Caco-2 (cell line): Measurements from ENCODE around the gene SOS1. TPM values are rescaled to one million over a fixed set of nuclear protein-coding genes. Genes with fewer than 3 reads are reported as not detected.

Experiments
- BruUV-seq: library from RNA; stranded (reverse); fragments of 400-500 nt; replicated peaks from 2 replicates; lab custom pipeline; 2021; lab: Mats Ljungman, UMichigan
- CTCF ChIA-PET: fragments of 300-600 bp; sonication (Branson Sonifier 250); formaldehyde crosslinking; loops from one replicate; lab custom pipeline; 2022; ENCODE audit warnings: antibody characterized with exemption; lab: Charles Lee
- POLR2A ChIA-PET: fragments of 300-600 bp; sonication (Branson Sonifier 250); formaldehyde crosslinking; loops from one replicate; lab custom pipeline; 2022; ENCODE audit warnings: antibody characterized with exemption; lab: Charles Lee
- DNase-seq, 2 experiments: peaks; one replicate each; pipeline versions ENCODE4 v3.0.0 to v3.0.0-alpha.2; 2020 to 2022
- H3K27me3 ChIP-seq: replicated peaks from 2 replicates; pipeline ENCODE4 v1.6.0; 2011; ENCODE audit warnings: low read length; ENCODE audit not compliant: control insufficient read depth, insufficient read depth
- H3K36me3 ChIP-seq: 2 replicates; pipeline ENCODE4 v1.5.1; 2011; ENCODE audit warnings: low read length; ENCODE audit not compliant: control insufficient read depth, insufficient read depth
- H3K4me1 ChIP-seq: fragments of 250-450 bp; sonication (Bioruptor Pico); 2 replicates; pipeline ENCODE4 v1.5.1; 2020; ENCODE audit warnings: mild to moderate bottlenecking
- H3K4me3 ChIP-seq: 2 replicates; pipeline ENCODE4 v1.5.1; 2011; ENCODE audit warnings: low read depth, mild to moderate bottlenecking, control low read depth, low read length
- H3K9me3 ChIP-seq: fragments of 250-450 bp; sonication (Bioruptor Pico); 2 replicates; pipeline ENCODE4 v1.5.1; 2020; ENCODE audit warnings: mild to moderate bottlenecking, moderate library complexity
- H3K27ac Mint-ChIP-seq: one replicate; pipeline ENCODE4 v1.8.0; 2022; ENCODE audit warnings: mixed read lengths; ENCODE audit not compliant: unreplicated experiment
- H3K27me3 Mint-ChIP-seq: one replicate; pipeline ENCODE4 v1.8.0; 2022; ENCODE audit warnings: mixed read lengths; ENCODE audit not compliant: insufficient read depth, unreplicated experiment
- H3K36me3 Mint-ChIP-seq: one replicate; pipeline ENCODE4 v1.8.0; 2022; ENCODE audit warnings: mild to moderate bottlenecking, mixed read lengths; ENCODE audit not compliant: insufficient read depth, unreplicated experiment
- H3K4me1 Mint-ChIP-seq: one replicate; pipeline ENCODE4 v1.8.0; 2022; ENCODE audit warnings: low read depth, mixed read lengths; ENCODE audit not compliant: unreplicated experiment
- H3K4me3 Mint-ChIP-seq: one replicate; pipeline ENCODE4 v1.8.0; 2022; ENCODE audit warnings: mild to moderate bottlenecking, moderate library complexity, mixed read lengths; ENCODE audit not compliant: unreplicated experiment
- H3K9me3 Mint-ChIP-seq: one replicate; pipeline ENCODE4 v1.8.0; 2022; ENCODE audit warnings: mixed read lengths; ENCODE audit not compliant: unreplicated experiment
- intact Hi-C: fragments of 100-400 bp; cut with micrococcal nuclease; formaldehyde crosslinking; loops from one replicate; pipeline ENCODE4 v1.10.0; 2022; ENCODE audit not compliant: unreplicated experiment
- total RNA-seq: library from RNA; stranded (reverse); gene quantifications from 2 replicates; pipeline ENCODE4 v1.2.3, GENCODE V29; 2022
- TF ChIP-seq, protein P1 (sequence below), 2 experiments: fragments of 200-600 bp in 1 of 2; IDR thresholded peaks; 1 replicate in 1 of 2; 2 replicates in 1 of 2; pipeline versions ENCODE4 v1.5.1 to v1.8.0; 2011 to 2022; ENCODE audit warnings: antibody characterized with exemption in 1 of 2, control low read depth in 1 of 2, inconsistent platforms in 1 of 2, low read depth in 1 of 2, low read length in 1 of 2, mild to moderate bottlenecking in 1 of 2, moderate library complexity in 1 of 2; ENCODE audit not compliant: insufficient read depth in 1 of 2, severe bottlenecking in 1 of 2, unreplicated experiment in 1 of 2

SOS1 gene
- total RNA-seq, 1 experiment from 2014 or later: 49.7 TPM

DNA sequence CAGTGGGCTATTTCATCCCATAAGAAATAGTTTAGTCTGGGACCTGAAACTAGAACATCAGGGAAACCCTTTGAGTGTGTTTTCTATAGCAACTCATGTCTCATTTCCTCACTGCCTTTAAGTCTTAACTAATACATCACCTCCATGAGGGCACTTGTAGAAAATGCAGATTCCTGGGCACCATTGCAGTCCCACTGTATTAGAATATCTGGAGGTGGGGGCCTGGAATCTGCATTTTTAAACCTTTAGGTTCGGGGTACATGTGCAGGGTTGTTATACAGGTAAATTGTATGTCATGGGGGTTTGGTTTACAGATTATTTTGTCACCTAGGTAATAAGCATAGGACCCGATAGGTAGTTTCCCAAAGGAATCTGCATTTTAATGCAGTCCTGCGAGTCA lies 143.8 kb downstream of the SOS1 start:
- no peak overlapping the region for H3K27ac Mint-ChIP-seq
- no peak overlapping the region for H3K4me3 Mint-ChIP-seq
- ChIA-PET POLR2A (no interaction called here), CTCF (no interaction called here)
- H3K9me3 Mint-ChIP-seq: no peaks in the 10 kb centered on the region
- peaks cover 11% of the 10 kb centered on the region for H3K4me1 ChIP-seq
- TF ChIP-seq, protein P1, sequence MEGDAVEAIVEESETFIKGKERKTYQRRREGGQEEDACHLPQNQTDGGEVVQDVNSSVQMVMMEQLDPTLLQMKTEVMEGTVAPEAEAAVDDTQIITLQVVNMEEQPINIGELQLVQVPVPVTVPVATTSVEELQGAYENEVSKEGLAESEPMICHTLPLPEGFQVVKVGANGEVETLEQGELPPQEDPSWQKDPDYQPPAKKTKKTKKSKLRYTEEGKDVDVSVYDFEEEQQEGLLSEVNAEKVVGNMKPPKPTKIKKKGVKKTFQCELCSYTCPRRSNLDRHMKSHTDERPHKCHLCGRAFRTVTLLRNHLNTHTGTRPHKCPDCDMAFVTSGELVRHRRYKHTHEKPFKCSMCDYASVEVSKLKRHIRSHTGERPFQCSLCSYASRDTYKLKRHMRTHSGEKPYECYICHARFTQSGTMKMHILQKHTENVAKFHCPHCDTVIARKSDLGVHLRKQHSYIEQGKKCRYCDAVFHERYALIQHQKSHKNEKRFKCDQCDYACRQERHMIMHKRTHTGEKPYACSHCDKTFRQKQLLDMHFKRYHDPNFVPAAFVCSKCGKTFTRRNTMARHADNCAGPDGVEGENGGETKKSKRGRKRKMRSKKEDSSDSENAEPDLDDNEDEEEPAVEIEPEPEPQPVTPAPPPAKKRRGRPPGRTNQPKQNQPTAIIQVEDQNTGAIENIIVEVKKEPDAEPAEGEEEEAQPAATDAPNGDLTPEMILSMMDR (IDR thresholded peaks at IDR 0.05; ENCODE audit: insufficient read depth in 1 of 2, low read depth in 1 of 2, low read length in 1 of 2, severe bottlenecking in 1 of 2, unreplicated experiment in 1 of 2): no peak
- H3K9me3 ChIP-seq: no peaks in the 10 kb centered on the region
- H3K27me3 Mint-ChIP-seq: no peaks in the 10 kb centered on the region
- H3K36me3 Mint-ChIP-seq: peaks cover 4% of the 10 kb centered on the region
- no peaks in the 10 kb centered on the region for H3K27me3 ChIP-seq
- no peak for DNase-seq
- no peak overlapping the region for H3K4me3 ChIP-seq
- H3K4me1 Mint-ChIP-seq: peaks cover 6% of the 10 kb centered on the region
- H3K36me3 ChIP-seq: no peaks in the 10 kb centered on the region
- intact Hi-C loops: no loop called here
- no TSS peak for BruUV-seq

DNA sequence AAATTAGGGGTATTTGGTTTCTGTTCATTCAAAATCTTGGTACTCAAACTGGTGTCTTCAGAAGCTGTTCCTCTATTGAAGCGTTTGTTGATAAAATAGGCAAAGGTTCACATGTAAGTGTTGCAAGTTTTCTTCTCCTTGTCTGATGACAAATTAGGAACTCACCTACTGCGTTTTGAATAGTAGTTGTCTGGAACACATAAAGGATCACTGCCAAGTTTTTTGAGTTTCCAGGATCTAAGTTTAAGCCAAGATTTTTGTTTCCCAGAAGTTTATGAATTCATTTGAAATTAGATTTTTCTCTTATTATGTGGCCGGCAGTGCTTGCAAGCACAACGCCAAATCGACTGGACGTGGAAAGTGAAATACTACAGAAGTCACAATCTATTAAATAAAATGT lies 145.8 kb downstream of the SOS1 start:
- intact Hi-C loops: no loop called here
- Mint-ChIP-seq H3K27ac (no peak overlapping the region), H3K4me3 (no peak overlapping the region), H3K27me3 (no peaks in the 10 kb centered on the region), H3K36me3 (no peaks in the 10 kb centered on the region), H3K4me1 (peaks cover 14% of the 10 kb centered on the region), H3K9me3 (no peaks in the 10 kb centered on the region)
- CTCF ChIA-PET: no interaction called here
- Histone ChIP-seq H3K27me3 (no peaks in the 10 kb centered on the region), H3K4me1 (peaks cover 25% of the 10 kb centered on the region), H3K4me3 (no peak overlapping the region), H3K36me3 (no peaks in the 10 kb centered on the region), H3K9me3 (no peaks in the 10 kb centered on the region)
- BruUV-seq: no TSS peak
- DNase-seq: no peak
- POLR2A ChIA-PET: no interaction called here
- TF ChIP-seq, protein P1 (IDR thresholded peaks at IDR 0.05; ENCODE audit: insufficient read depth in 1 of 2, low read depth in 1 of 2, low read length in 1 of 2, severe bottlenecking in 1 of 2, unreplicated experiment in 1 of 2): no peak

DNA sequence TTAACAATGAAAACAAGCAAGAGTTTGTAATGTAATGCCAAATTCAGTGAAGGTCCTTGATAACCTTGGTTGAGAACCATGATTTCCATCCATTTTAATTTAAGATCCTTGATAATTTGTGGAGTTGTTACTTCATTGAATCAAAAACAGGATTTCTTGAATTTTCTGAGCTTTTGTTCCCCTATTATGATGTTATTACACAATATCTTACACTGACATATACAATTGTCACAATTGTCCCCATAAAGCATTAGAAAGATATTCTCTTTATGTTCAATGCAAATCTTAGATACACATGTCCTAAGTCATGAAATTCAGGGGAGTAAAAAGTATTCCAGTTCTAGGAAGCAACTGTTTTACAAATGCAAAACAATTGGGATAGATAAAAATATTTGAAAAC lies 147.6 kb downstream of the SOS1 start:
- TF ChIP-seq, protein P1 (IDR thresholded peaks at IDR 0.05; ENCODE audit: insufficient read depth in 1 of 2, low read depth in 1 of 2, low read length in 1 of 2, severe bottlenecking in 1 of 2, unreplicated experiment in 1 of 2): no peak
- H3K36me3 ChIP-seq: no peaks in the 10 kb centered on the region
- Mint-ChIP-seq H3K27ac (no peak overlapping the region), H3K27me3 (no peaks in the 10 kb centered on the region), H3K4me3 (no peak overlapping the region), H3K4me1 (peaks cover 14% of the 10 kb centered on the region), H3K9me3 (no peaks in the 10 kb centered on the region), H3K36me3 (no peaks in the 10 kb centered on the region)
- intact Hi-C loops: no loop called here
- H3K4me3 ChIP-seq: no peak overlapping the region
- no peaks in the 10 kb centered on the region for H3K9me3 ChIP-seq
- H3K27me3 ChIP-seq: no peaks in the 10 kb centered on the region
- no TSS peak for BruUV-seq
- DNase-seq: no peak
- H3K4me1 ChIP-seq: peaks cover 25% of the 10 kb centered on the region
- CTCF ChIA-PET: interaction anchor here (1.1 kb wide), 1 partner anchor 26 kb away, joined by 5 read pairs; no protein-coding TSS in a partner anchor
- POLR2A ChIA-PET: no interaction called here
